GM21526 (cell line): ENCODE results near the gene CHTF18.
"Not testable (repeated sequence)": the region's sequence is repeated elsewhere in the genome, so short reads cannot be mapped to it uniquely, and the experiment has no call there.

Experiments
- ATAC-seq: cut with Tn5 transposase; IDR thresholded peaks from one replicate; pipeline ENCODE4 v1.9.1; 2021; ENCODE audit warnings: moderate library complexity; ENCODE audit not compliant: unreplicated experiment, low FRiP score

Gene CHTF18

GRCh38 chr16:822909-823297 is 34.5 kb downstream of the CHTF18 start:
- ATAC-seq = no peak

DNA sequence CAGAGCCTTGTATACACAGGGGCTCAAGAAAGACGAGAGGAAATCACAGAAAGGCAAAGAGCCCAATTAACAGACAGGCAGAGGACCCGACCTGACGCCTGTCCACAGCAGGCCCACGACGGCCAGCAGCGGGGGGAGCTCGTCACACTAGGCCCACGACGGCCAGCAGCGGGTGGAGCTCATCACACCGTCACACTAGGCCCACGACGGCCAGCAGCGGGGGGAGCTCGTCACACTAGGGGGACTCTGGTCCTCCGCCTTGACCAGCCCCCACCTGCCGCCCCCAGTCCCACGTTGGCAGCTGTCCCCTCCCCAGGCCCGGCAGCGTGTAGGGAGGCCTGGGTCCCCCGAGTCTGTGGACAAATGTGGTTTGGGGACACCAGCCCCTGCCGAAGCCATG is 35.8 kb downstream of the CHTF18 start:
- no peak for ATAC-seq

DNA sequence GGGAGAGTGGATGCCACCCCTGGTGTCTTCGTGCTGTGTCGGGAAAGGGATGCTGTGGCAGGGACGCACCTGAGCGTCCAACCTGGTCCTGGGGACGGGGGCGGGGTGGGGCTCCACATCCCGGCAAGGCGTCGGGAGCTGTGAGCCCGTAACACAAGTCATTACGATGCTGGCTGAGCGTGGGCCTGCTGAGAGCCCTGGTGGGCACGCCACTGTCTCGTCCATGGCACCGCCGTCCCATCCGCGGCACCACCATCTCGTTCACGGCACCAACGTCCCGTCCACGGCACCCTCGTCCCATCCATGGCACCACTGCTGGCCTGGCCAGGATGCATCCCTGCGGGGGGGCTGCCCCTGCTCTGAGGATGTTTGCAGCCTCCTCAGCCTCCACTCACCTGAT is 36.2 kb downstream of the CHTF18 start:
- no peak for ATAC-seq

DNA sequence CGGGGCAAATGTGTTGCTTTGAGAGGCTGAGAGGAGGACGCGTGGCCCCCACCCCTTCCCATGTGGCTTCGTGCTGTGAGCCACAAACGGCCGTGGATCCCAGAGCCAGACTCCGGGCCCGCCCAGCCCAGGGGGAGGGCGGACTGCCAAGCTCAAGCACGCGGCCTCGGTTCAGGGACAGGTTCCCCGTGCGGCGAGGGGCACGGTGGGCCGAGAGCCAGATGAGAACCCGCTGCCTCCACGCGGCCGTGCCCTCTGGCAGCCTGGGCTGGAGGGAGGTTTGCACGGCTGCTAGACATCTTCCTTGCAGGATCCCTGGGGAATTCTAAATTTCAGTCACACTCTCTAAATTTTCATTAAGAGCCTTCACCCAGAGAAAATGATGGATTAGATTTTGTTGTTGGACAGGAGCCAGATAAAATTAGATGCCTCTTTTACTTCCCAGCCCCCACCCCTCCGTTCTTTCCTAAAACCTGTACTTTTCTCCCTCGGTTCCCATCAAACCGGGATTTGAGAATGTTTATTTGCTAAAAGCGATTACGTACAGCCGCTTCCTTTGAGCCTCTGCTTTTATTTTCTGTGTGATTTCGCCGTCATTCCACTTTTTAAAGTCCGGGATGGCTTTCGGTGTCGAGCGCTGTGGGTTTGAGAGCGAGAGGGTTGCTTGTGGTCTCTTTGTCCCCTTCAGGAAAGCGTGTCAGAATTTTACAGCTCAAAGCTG is 37.1 kb downstream of the CHTF18 start:
- ATAC-seq = no peak

- ATAC-seq = no peak
Observed at GRCh38 chr16:827513-827912, 39.1 kb downstream of the CHTF18 start.

DNA sequence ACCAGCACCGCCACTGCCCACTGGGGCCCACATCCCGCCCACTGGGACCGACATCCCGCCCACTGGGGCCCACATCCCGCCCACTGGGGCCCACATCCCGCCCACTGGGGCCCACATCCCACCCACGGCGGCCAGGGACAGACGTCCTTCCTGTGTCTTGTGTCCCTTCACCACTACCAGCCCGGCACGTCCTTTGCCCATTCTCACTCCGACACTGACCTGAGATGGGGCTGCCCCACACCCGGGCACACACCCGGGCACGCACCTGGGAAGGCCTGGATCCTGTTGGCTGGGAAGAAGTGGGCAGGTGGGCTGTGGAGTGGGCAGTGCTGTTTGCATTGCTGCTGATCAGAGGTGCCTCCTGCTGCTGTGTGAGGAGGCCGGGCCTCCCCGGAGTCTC is 40.5 kb downstream of the CHTF18 start:
- ATAC-seq = no peak

DNA sequence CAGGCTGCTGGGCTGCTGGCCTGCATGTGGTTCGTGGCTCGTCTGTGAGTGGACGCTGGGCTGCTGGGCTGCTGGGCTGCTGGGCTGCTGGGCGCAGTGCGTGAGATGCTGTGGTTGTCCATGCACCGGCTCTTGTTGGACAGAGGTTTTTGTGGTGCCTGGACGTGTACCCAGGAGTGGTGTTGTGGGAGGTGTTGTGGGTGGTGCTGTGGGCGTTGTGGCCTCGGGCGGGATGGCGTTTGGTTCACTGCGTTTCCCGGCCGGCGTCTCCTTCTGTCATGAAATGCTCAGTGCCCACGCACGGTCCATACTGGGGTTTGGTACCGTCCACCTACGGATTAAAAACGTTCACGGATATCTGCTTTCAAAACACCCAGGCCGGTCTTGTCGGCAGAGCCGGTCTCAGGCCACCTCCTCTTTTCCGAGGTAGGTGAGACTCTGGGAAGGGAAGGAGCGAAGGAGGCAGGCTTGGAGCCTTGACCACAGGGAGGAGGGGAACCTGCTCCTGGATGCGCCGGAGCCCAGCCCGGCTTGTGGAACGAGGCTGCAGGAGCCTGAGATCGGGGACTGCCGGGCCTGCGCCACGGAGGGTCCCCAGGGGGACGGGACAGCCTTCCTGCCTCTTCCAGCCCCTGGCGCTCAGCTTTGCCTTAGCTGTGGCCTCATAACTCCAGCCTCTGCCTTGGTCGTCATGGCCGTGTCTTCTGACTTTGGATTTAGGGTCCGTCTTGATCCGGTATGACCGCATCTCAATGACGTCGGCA is 41.9 kb downstream of the CHTF18 start:
- ATAC-seq = no peak

DNA sequence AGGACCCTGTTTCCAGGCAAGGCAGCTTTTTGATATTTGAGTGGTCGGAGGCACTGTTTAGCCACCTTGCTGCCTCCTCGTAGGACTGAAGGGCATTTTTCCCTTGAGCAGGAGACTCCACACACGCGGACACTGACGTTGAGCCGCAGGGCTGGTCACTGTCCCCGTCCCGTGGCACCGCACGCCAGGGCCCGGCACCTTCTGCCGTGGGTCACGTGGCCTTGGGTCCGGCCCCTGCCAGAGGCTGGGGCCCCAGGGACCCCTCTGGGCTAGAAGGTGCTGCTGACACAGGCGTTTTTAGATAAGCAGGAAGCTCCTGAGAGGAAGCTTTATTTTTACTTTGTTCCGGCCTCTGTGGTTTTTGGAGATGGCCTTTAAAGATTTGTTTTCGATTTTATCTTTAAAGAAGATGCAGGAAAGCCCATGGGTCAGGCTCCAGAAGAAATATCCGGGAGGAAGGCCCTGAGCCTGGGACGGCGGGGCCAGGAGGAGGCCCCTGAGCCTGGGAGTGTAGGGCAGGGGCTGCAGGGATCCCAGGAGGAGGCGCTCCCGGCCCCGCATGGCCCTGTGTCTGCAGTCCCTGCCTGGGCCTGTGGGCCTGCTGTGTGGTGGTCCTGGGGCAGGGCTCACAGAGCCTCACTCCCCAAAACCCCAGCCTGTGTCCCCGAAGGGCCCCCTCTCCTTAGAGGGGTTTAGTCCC is 42.6 kb downstream of the CHTF18 start:
- ATAC-seq = no peak

- ATAC-seq = no peak
Observed at GRCh38 chr16:831571-832413, 43.4 kb downstream of the CHTF18 start.

- ATAC-seq = no peak
Observed at GRCh38 chr16:832652-833336, 44.4 kb downstream of the CHTF18 start.

GRCh38 chr16:833411-833810 is 45.0 kb downstream of the CHTF18 start:
- no peak for ATAC-seq

DNA sequence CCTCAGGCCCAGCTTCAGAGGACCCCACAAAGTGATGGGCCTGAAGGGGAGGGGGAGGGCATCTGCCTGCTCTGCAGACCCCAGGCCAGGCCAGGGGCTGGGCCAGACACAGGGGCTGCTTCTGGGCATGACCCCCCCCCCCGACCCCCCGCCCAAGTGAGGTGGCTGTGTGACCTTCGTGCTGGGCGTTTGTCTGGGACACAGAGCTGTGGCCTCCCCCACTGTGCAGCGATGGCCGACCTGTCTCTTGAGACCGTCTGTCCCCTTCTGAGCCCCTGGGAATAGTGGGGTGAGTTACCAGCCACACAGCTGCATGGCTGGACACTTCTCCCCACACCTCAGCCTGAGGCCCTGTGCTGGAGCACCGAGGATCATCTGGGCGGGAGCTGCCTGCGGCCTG is 47.0 kb downstream of the CHTF18 start:
- no peak for ATAC-seq

DNA sequence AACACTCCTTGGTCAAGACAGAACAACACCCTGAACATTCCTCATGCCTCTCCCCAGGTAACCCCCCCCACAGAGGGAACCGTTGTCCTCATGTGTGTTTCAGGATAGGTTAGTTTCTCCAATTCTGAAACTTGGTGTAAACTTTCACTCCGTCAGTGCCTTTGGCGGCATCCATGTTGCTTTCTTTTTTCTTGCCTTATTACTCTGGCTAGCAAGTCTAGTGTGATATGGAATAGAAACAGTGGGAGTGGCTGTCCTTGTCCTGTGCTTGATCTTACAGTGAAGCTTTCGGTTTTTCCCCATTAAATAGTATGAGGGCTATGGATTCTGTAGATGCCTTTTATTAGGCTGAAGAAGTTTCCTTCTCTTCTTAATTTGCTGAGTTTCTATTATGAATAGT is 47.8 kb downstream of the CHTF18 start:
- no peak for ATAC-seq

DNA sequence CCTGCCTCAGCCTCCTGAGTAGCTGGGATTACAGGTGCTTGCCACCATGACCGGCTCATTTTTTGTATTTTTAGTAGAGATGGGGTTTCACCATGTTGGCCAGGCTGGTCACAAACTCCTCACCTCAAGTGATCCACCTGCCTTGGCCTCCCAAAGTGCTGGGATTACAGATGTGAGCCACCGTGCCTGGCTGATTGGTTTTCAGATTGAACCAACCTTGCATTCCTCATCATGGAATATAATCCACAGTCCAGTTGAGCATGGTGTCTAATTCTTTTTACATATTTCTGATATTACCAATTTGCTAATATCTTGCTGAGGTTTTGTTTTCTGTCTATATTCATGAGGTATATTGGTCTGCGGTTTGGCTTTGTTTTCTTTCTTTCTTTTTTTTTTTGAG is 48.4 kb downstream of the CHTF18 start:
- ATAC-seq = not testable (repeated sequence)

DNA sequence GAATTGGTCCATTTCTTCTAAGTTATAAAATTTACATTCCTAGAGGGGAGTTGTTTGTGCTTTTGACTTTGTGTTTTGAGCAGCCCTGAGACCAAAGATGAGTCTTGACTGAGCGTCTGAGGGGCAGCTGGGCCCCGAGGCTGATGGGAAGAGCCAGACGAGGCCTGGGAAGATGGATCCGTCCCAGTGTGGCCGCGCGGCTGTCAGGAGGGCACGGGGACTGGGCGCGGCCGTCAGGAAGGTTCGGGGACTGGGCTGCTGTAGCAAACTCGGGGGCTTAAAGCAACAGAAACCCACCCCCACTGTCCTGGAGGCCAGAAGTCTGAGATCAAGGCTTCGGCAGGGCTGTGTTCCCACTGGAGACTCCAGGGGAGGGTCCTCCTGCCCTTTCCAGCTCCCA is 50.3 kb downstream of the CHTF18 start:
- ATAC-seq = no peak

DNA sequence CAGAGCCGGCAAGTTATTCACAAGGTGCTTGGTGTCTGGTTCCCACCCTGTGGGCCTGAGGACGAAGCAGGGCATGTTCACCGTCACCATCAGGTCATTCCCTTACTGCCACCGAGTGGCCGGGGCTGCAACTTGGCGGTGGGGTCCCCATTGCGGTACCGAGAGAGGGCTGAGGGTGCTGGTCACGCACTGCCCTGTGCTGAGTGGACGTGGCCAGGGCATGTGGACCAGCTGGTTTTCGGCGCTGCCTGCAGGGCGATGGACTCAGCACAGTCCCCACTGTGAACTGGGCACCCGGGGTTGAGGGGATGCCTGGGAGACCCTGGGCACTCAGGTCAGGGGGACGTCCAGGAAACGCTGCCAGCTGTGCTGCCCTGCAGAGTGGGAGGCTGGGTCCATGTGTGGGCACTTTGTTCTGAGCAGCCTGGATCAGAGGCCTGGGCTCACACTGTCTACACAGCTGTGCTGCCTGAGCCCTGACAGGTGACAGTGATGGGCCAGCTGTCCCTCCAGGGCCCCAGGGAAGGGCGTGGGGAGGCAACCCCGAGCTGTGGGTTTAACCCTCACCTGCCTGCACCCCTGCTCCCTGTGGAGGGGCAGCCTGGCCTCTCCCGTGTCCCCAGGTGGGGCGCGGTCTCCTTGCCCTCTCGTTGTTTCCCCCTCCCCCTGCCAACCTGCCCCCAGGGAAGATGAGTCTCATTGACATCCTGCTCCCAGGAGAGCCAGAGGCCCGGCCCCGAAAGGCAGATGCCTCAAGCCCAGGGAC is 51.4 kb downstream of the CHTF18 start:
- ATAC-seq = no peak

GRCh38 chr16:840561-841454 is 52.4 kb downstream of the CHTF18 start:
- no peak for ATAC-seq

DNA sequence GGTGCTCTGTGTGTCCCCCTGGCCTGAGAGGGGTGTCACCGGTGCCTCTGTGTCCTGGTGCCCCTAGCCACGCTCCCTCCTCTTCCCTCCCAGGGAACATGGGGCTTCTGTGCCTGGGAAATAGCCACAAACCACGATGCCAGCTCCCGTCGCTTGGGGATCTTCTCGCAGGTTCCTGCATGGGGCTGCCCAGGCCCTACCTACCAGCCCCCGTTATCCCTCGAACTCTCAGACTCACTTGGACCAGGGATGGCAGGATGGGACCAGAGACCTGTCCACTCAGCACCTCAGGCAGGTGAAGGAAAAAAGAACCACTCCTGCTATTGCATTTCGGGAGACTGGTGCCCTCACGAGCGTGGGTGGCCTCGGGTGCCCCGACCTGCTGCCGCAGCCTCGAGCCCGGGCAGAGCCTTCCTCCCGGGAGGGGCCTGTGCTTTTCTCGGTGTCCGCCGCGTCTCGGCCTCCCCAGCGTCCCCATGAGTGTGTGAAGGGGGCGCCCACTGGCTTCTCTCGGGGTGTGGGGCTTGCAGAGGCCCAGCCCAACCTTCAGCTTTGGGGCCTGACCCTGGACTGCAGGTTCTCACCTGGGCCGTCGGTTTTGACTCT is 53.1 kb downstream of the CHTF18 start:
- ATAC-seq = no peak
